ENCODE measurements around the gene NKX1-1. TPM values are rescaled to one million over a fixed set of nuclear protein-coding genes. Genes with fewer than 3 reads are reported as not detected.

Gene NKX1-1
- total and polyA plus RNA-seq, 9 of the 15 experiments (the other 6 are each of a cell fraction or from before 2014, with no cell fraction given) = not detected

DNA sequence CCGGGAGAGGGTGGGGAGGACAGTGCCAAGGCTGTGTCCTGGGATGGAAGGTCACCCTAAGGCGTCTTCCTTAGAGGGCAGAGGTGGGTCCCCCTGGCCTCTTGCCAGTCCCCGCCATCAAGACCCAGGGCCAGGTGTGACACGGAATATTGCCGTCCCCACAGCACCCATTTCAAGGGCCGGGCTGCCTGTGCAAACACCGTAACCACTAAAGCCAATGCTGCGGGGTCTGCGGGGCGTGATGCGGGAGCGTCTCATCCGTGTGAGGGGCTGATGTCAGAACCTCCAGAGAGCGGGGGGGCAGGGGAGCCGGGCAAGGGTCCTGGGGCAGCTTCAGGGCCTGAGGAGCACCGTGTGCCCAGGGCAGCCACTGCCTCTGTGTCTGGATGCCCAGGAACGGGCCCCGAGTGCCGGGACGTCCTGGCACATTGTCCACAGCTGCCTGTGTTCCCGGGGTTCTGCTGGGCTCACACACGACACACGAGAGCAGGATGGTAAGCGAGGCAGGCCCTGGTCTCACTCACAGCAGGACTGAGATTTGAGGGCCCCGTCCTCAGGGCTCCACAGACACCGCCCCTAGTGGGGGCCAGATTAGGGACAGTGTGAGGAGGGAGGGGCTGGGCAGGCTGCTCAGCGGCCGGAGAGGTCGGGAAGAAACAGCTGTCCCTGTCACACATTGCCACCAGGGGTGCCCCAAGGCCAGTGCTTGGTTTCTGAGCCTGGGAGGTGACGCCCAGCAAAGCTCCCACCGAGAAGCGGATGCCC, 29.2 kb downstream of the NKX1-1 start:
- ATAC-seq (peak; percentile 63), FAIRE-seq (no peak), DNase-seq (ENCODE audit: extremely low read depth in 1 of 4, low spot score in 3 of 4) (no peak)
- no peak overlapping the region for H3K9ac ChIP-seq (ENCODE audit: insufficient read depth in 1 of 2, low read depth in 2 of 2, low read length in 2 of 2)
- H3K36me3 ChIP-seq (ENCODE audit: control insufficient read depth, insufficient read depth, low read length) = no peaks in the 10 kb centered on the region; the same call in 2 of the 3 replicates
- H4K20me1 ChIP-seq (replicated peaks; ENCODE audit: control insufficient read depth, insufficient read depth, low read length) = no peaks in the 10 kb centered on the region
- H3K9me3 ChIP-seq (replicated peaks; ENCODE audit: control insufficient read depth, insufficient read depth, low read depth, low read length) = no peaks in the 10 kb centered on the region
- H3K79me2 ChIP-seq (ENCODE audit: control insufficient read depth, insufficient read depth, low read length) = no peaks in the 10 kb centered on the region
- H3K4me3 ChIP-seq = no peak overlapping the region
- H3K9me1 ChIP-seq (ENCODE audit: control insufficient read depth, insufficient read depth, low read length) = no peaks in the 10 kb centered on the region
- ChIA-PET POLR2A (no interaction called here), CTCF (ENCODE audit: low intra/inter-chr PET ratio) (no interaction called here)
- no peak overlapping the region for H3K27ac ChIP-seq (ENCODE audit: extremely low read depth, low read depth, low read length)
- peaks cover 0 to 21% of the 10 kb centered on the region in 2 experiments; a peak in 2 of 5 replicates for H3K4me1 ChIP-seq (replicated peaks in 1 of 2; ENCODE audit: control insufficient read depth in 2 of 2, insufficient read depth in 2 of 2, low read length in 2 of 2)
- in situ Hi-C loops (cut with MboI) (no loop called here), intact Hi-C loops (cut with micrococcal nuclease) (no loop called here)
- 75% methylated on average over 32 of the region's 32 CpGs for WGBS (ENCODE audit: insufficient coverage, low coverage, missing lambda C conversion rate)
- BruUV-seq (replicated peaks) = no TSS peak
- no peaks in the 10 kb centered on the region for H3K27me3 ChIP-seq (ENCODE audit: control insufficient read depth in 2 of 2, insufficient read depth in 2 of 2, low read length in 2 of 2)
- H2AFZ ChIP-seq (ENCODE audit: low read depth, low read length) = no peak overlapping the region
- H3K4me2 ChIP-seq (ENCODE audit: insufficient read depth, low read length) = no peak overlapping the region
- TF ChIP-seq ELF1 (tag; IDR thresholded peaks at IDR 0.05) (no peak), SIN3B (IDR thresholded peaks at IDR 0.05; ENCODE audit: low read depth) (no peak), YY1 (IDR thresholded peaks at IDR 0.05; ENCODE audit: borderline replicate concordance in 1 of 3, control insufficient read depth in 1 of 3, extremely low read depth in 1 of 3, insufficient read depth in 3 of 3, insufficient read length in 1 of 3, insufficient replicate concordance in 2 of 3, low read depth in 1 of 3, low read length in 2 of 3) (no peak), TAF9B (IDR thresholded peaks at IDR 0.05; ENCODE audit: partially characterized antibody) (no peak), ZBTB34 (CRISPR knock-in tag; IDR thresholded peaks at IDR 0.05) (no peak), ZNF609 (CRISPR knock-in tag; IDR thresholded peaks at IDR 0.05; ENCODE audit: borderline replicate concordance) (no peak), TFAP4 (CRISPR knock-in tag; IDR thresholded peaks at IDR 0.05; ENCODE audit: borderline replicate concordance) (peak; percentile 22; the same call in 1 of the 2 replicates)
- TF ChIP-seq, protein P1, sequence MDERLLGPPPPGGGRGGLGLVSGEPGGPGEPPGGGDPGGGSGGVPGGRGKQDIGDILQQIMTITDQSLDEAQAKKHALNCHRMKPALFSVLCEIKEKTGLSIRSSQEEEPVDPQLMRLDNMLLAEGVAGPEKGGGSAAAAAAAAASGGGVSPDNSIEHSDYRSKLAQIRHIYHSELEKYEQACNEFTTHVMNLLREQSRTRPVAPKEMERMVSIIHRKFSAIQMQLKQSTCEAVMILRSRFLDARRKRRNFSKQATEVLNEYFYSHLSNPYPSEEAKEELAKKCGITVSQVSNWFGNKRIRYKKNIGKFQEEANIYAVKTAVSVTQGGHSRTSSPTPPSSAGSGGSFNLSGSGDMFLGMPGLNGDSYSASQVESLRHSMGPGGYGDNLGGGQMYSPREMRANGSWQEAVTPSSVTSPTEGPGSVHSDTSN (CRISPR knock-in tag; IDR thresholded peaks at IDR 0.05; ENCODE audit: low read depth) = no peak
- TF ChIP-seq, protein P1 (tag; conservative IDR thresholded peaks at IDR 0.05; ENCODE audit: low read depth) = no peak

Data from K562 (cell line).